Panc1 (cell line): Measurements from ENCODE around the gene DNTT. TPM values are rescaled to one million over a fixed set of nuclear protein-coding genes. Genes with fewer than 3 reads are reported as not detected.

Experiments used
- ATAC-seq: fragments of 200-7000 bp; cut with Tn5 transposase; 2 replicates; pipeline ENCODE4 v1.9.1; 2020; ENCODE audit warnings: mild to moderate bottlenecking, moderate library complexity
- BruUV-seq: library from RNA; stranded (reverse); fragments of 400-500 nt; replicated peaks from 2 replicates; lab custom pipeline; 2021; lab: Mats Ljungman, UMichigan
- CTCF ChIA-PET: fragments of 300-600 bp; sonication (Branson Sonifier 250); formaldehyde crosslinking; loops from one replicate; lab custom pipeline; 2022; ENCODE audit warnings: antibody characterized with exemption; lab: Charles Lee
- POLR2A ChIA-PET: fragments of 300-600 bp; sonication (Branson Sonifier 250); formaldehyde crosslinking; loops from one replicate; lab custom pipeline; 2022; ENCODE audit warnings: antibody characterized with exemption; lab: Charles Lee
- DNase-seq: peaks from one replicate; pipeline ENCODE4 v3.0.0-alpha.2; 2010; ENCODE audit warnings: low read depth, low spot score
- H3K27ac ChIP-seq: 2 replicates; pipeline ENCODE4 v1.5.1; 2011; ENCODE audit warnings: mild to moderate bottlenecking, low read length, inconsistent platforms
- H3K27me3 ChIP-seq: fragments of 200-500 bp; sonication (Bioruptor generic); 2 replicates; pipeline ENCODE4 v1.6.0; 2014; ENCODE audit warnings: low read length, inconsistent platforms; ENCODE audit not compliant: control insufficient read depth, insufficient read depth
- H3K36me3 ChIP-seq: fragments of 200-500 bp; sonication (Bioruptor generic); 2 replicates; pipeline ENCODE4 v1.5.1; 2014; ENCODE audit warnings: inconsistent platforms, mild to moderate bottlenecking, low read length, moderate library complexity; ENCODE audit not compliant: control insufficient read depth, insufficient read depth
- H3K4me1 ChIP-seq: 2 replicates; pipeline ENCODE4 v1.5.1; 2011; ENCODE audit warnings: inconsistent platforms, mild to moderate bottlenecking, low read length, moderate library complexity; ENCODE audit not compliant: control insufficient read depth, insufficient read depth
- H3K4me3 ChIP-seq, 2 experiments: 2 replicates each; pipeline ENCODE4 v1.5.1; 2011 to 2012; ENCODE audit warnings: low read depth in 2 of 2, low read length in 2 of 2, mild to moderate bottlenecking in 2 of 2, inconsistent platforms in 1 of 2, moderate library complexity in 1 of 2
- H3K9me3 ChIP-seq: fragments of 200-500 bp; sonication (Bioruptor generic); 2 replicates; pipeline ENCODE4 v1.5.1; 2014; ENCODE audit warnings: low read depth, mild to moderate bottlenecking, inconsistent platforms, low read length, moderate library complexity; ENCODE audit not compliant: control insufficient read depth, insufficient read depth
- POLR2AphosphoS5 ChIP-seq: IDR thresholded peaks from 2 replicates; pipeline ENCODE4 v1.6.1; 2012; ENCODE audit warnings: mild to moderate bottlenecking, low read depth, low read length, moderate library complexity
- SIN3A ChIP-seq: IDR thresholded peaks from 2 replicates; pipeline ENCODE4 v1.6.1; 2012; ENCODE audit warnings: low read depth, mild to moderate bottlenecking, low read length, moderate library complexity, borderline replicate concordance; ENCODE audit not compliant: insufficient read depth
- TCF7L2 ChIP-seq: IDR thresholded peaks from 2 replicates; pipeline ENCODE4 v1.6.1; 2011; ENCODE audit warnings: mild to moderate bottlenecking, low read depth, low read length, inconsistent platforms
- in situ Hi-C: cut with HindIII; loops from 2 replicates; pipeline ENCODE4 v1.10.0; 2016; ENCODE audit warnings: low sequenced_read_pairs, low pct_unique_long_range_greater_than_20kb
- intact Hi-C: fragments of 100-400 bp; cut with micrococcal nuclease; formaldehyde crosslinking; loops from one replicate; pipeline ENCODE4 v1.10.0; 2022; ENCODE audit not compliant: unreplicated experiment
- total RNA-seq: library from RNA; stranded (reverse); gene quantifications from one replicate; pipeline ENCODE4 v1.2.1, GENCODE V29; 2021; ENCODE audit not compliant: unreplicated experiment
- TF ChIP-seq, protein P1 (sequence below), 2 experiments: IDR thresholded peaks; 2 replicates each; pipeline ENCODE4 v1.6.1; 2011 to 2012; ENCODE audit warnings: low read depth in 2 of 2, control low read depth in 1 of 2, low read length in 1 of 2, mild to moderate bottlenecking in 1 of 2, moderate library complexity in 1 of 2; ENCODE audit not compliant: insufficient read depth in 1 of 2
- TF ChIP-seq, protein P2 (sequence below): fragments of 450-650 bp; IDR thresholded peaks from 2 replicates; pipeline ENCODE4 v1.5.1; 2017; ENCODE audit warnings: mild to moderate bottlenecking

Gene DNTT
- total RNA-seq, 1 experiment from 2014 or later = not detected

DNA sequence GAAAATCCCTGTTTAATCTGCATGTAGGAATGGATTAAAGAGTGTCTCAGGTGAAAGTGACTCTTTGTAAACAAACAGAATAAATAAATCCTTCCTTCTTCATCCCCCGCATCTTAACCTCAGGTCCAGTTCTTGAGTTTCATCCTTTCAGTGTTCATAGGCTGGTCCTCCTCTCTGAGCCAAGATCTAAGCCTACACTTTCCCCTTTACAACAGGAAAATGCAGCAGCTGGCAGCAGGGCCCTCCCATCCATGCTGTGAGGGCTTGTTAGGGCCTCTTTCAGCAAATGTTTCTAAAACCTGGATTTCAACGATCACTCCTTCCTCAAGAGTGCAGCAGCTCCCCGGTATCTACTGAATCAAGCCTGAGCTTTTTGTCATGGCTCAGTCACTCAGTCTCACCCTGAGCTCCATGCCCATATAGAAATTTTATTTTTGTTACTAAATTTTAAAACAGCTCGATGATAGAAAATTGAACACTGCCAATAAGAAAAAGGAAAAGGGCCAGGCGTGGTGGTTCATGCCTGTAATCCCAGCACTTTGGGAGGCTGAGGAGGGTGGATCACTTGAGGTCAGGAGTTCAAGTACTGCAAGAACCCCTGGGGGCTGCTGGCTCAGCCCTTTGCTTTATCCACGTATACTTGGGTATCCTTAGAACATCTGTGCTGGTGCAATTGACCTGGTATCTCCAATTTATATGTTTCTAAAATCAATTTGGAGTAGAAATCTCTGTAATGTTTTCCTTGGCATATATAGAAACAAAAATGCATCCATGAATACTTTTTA lies 48.5 kb upstream of the DNTT start:
- CTCF ChIA-PET = interaction anchor here (0.6 kb wide), 1 partner anchor 80 kb away, joined by 7 read pairs; no protein-coding TSS in a partner anchor
- H3K4me3 ChIP-seq = no peak overlapping the region
- H3K36me3 ChIP-seq = no peaks in the 10 kb centered on the region
- no peaks in the 10 kb centered on the region for H3K4me1 ChIP-seq
- ATAC-seq (no peak), DNase-seq (no peak)
- no peaks in the 10 kb centered on the region for H3K27me3 ChIP-seq
- TF ChIP-seq, protein P1, sequence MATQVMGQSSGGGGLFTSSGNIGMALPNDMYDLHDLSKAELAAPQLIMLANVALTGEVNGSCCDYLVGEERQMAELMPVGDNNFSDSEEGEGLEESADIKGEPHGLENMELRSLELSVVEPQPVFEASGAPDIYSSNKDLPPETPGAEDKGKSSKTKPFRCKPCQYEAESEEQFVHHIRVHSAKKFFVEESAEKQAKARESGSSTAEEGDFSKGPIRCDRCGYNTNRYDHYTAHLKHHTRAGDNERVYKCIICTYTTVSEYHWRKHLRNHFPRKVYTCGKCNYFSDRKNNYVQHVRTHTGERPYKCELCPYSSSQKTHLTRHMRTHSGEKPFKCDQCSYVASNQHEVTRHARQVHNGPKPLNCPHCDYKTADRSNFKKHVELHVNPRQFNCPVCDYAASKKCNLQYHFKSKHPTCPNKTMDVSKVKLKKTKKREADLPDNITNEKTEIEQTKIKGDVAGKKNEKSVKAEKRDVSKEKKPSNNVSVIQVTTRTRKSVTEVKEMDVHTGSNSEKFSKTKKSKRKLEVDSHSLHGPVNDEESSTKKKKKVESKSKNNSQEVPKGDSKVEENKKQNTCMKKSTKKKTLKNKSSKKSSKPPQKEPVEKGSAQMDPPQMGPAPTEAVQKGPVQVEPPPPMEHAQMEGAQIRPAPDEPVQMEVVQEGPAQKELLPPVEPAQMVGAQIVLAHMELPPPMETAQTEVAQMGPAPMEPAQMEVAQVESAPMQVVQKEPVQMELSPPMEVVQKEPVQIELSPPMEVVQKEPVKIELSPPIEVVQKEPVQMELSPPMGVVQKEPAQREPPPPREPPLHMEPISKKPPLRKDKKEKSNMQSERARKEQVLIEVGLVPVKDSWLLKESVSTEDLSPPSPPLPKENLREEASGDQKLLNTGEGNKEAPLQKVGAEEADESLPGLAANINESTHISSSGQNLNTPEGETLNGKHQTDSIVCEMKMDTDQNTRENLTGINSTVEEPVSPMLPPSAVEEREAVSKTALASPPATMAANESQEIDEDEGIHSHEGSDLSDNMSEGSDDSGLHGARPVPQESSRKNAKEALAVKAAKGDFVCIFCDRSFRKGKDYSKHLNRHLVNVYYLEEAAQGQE (IDR thresholded peaks at IDR 0.05; ENCODE audit: insufficient read depth in 1 of 2, low read depth in 2 of 2, low read length in 1 of 2) = no peak
- TF ChIP-seq SIN3A (no peak), TCF7L2 (no peak), POLR2AphosphoS5 (no peak)
- TF ChIP-seq, protein P2, sequence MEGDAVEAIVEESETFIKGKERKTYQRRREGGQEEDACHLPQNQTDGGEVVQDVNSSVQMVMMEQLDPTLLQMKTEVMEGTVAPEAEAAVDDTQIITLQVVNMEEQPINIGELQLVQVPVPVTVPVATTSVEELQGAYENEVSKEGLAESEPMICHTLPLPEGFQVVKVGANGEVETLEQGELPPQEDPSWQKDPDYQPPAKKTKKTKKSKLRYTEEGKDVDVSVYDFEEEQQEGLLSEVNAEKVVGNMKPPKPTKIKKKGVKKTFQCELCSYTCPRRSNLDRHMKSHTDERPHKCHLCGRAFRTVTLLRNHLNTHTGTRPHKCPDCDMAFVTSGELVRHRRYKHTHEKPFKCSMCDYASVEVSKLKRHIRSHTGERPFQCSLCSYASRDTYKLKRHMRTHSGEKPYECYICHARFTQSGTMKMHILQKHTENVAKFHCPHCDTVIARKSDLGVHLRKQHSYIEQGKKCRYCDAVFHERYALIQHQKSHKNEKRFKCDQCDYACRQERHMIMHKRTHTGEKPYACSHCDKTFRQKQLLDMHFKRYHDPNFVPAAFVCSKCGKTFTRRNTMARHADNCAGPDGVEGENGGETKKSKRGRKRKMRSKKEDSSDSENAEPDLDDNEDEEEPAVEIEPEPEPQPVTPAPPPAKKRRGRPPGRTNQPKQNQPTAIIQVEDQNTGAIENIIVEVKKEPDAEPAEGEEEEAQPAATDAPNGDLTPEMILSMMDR = no peak
- no peaks in the 10 kb centered on the region for H3K9me3 ChIP-seq
- intact Hi-C loops (no loop called here), in situ Hi-C loops (no loop called here)
- no TSS peak for BruUV-seq
- no peak overlapping the region for H3K27ac ChIP-seq
- POLR2A ChIA-PET = no interaction called here

DNA sequence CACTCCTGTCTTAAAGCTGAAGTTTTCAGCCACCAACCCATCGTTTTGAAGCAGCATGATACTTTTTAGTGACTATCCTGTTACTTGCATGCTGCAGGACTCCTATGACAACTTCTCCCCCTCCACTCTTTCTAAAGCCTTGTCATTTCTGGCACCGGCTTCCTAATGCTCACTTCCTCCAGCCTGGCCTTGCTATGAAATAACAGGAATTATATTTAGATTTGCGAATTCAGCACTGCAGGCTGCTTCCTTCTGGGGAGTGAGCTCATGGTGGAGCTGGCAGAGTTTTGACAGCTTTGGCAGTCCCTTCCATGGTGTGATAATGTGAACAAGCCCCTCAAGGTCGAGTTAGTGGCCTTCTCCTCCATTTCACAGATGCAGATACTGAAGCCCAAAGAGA lies 46.3 kb upstream of the DNTT start:
- intact Hi-C loops (no loop called here), in situ Hi-C loops (no loop called here)
- CTCF ChIA-PET = no interaction called here
- Histone ChIP-seq H3K9me3 (no peaks in the 10 kb centered on the region), H3K27me3 (peaks cover 6% of the 10 kb centered on the region; the same call in 1 of the 2 replicates), H3K4me3 (no peak overlapping the region), H3K27ac (no peak overlapping the region), H3K4me1 (no peaks in the 10 kb centered on the region), H3K36me3 (no peaks in the 10 kb centered on the region)
- TF ChIP-seq SIN3A = no peak
- ATAC-seq (no peak), DNase-seq (no peak)
- POLR2A ChIA-PET = no interaction called here
- BruUV-seq = no TSS peak

DNA sequence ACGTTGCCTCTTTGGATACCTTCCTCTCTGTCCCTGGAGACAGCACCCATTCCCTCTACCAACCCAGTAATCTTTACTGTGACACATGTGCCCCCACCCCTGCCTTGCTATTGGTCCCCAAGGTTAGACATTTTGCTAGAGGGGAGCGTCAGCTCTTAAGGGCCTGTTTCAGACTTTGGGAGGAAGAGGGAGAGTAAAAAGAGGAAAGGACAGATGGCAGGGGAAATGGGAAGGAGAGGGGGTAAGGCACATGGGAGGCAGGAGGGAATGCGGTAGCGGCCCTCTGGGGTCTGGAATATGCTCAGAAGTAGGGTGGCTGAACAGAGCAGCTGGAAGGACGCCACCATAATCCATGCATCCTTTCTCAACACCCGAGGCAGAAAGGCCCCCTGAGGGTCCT lies 45.1 kb upstream of the DNTT start:
- ChIA-PET CTCF (no interaction called here), POLR2A (no interaction called here)
- BruUV-seq = no TSS peak
- Histone ChIP-seq H3K4me1 (no peaks in the 10 kb centered on the region), H3K9me3 (no peaks in the 10 kb centered on the region), H3K36me3 (no peaks in the 10 kb centered on the region), H3K27ac (no peak overlapping the region), H3K27me3 (peaks cover 6% of the 10 kb centered on the region; the same call in 1 of the 2 replicates), H3K4me3 (no peak overlapping the region)
- no peak for ATAC-seq
- TF ChIP-seq, protein P1 (IDR thresholded peaks at IDR 0.05; ENCODE audit: insufficient read depth in 1 of 2, low read depth in 2 of 2, low read length in 1 of 2) = no peak
- no peak for TF ChIP-seq TCF7L2
- no peak for TF ChIP-seq SIN3A
- no peak for TF ChIP-seq POLR2AphosphoS5
- TF ChIP-seq, protein P2 = no peak
- in situ Hi-C loops = no loop called here
- intact Hi-C loops = no loop called here
- DNase-seq = no peak
